NCI-H345 (cell line): Measurements from ENCODE around the gene SUSD4.

Source experiments
- DNase-seq: peaks from one replicate; lab custom pipeline; 2025; lab: John Stamatoyannopoulos, UW

SUSD4 gene

DNA sequence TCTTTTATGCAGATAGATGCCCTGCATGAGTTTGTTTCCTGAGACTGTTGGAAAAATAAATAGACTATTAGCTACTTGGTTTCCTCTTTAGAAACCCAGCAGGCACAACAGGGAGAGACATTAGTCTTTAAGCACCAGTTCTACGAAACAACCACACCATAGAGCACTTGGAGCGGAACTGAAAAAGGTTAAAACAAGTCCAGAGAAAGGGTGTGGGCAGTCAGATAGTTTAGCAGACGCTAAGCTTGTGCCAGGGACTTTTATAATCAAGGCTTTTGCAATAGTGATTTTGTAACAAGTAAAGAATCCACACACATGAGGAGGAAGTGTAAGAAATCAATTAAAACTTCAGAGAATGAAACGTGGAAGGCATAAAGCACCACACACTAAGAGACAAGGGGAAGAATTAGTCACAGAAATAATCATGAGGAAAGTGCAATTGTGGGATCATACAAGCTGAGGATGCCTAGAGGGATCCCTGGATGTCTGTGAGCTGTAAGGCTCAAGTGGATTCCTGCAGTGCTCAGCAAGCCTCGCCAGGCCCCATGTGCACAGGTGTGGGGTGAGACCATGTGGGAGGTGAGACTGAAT is 183.2 kb downstream of the SUSD4 start:
- DNase-seq, result peak; percentile 36

DNA sequence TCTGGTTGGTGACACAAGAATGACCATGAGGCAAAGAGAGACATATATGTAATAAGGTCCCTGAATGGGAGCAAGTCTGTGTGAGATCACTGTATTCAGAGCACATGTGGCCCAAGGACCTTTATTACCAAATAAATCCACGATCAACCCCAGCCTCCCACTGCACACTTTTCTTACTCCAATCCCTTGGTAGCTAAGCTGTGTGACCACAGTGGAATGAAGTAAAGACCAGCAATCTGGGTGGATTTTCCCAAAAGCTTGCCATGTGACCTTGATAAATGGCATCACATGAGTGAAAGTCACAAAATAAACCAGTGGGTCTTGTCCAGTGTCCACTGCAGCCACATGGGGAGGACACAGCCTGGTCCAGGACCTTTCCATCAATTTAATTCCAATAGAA is 184.2 kb downstream of the SUSD4 start:
- no peak for DNase-seq

GRCh38 chr1:223179280-223179679 is 184.7 kb downstream of the SUSD4 start:
- no peak for DNase-seq

- DNase-seq, result no peak
These were observed 186.3 kb downstream of the SUSD4 start for GRCh38 chr1:223177681-223178080.

- DNase-seq, result no peak
These were observed 187.5 kb downstream of the SUSD4 start for GRCh38 chr1:223176437-223176836.

GRCh38 chr1:223175633-223176032 is 188.3 kb downstream of the SUSD4 start:
- no peak for DNase-seq

DNA sequence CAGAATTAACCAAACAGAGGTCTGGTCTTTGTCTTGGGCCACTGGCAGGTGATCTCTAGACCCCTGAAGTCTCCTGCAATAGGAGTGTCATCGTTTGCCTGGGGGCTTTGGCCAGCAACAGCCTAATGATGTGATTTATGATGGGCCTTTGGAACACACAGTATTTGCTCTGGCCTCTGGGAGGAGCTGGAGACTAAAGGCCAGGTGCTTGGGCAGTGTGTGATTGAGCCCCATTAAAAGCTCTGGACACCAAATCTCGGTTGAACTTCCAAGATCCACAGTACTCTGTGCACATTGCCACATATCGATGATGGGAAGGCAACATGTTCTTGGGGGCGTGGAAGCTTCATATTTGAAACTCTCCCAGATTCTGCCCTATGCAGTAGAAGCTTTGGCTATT is 188.9 kb downstream of the SUSD4 start:
- no peak for DNase-seq
